CD4-positive, alpha-beta T cell treated with Interleukin-2 at 100 ng/mL for 4 hours (primary cell): ENCODE data around the gene CAMK2B.

Source experiments
- DNase-seq: peaks from one replicate; pipeline ENCODE4 v3.0.0-alpha.2; 2020; ENCODE audit warnings: low spot score

CAMK2B gene

DNA sequence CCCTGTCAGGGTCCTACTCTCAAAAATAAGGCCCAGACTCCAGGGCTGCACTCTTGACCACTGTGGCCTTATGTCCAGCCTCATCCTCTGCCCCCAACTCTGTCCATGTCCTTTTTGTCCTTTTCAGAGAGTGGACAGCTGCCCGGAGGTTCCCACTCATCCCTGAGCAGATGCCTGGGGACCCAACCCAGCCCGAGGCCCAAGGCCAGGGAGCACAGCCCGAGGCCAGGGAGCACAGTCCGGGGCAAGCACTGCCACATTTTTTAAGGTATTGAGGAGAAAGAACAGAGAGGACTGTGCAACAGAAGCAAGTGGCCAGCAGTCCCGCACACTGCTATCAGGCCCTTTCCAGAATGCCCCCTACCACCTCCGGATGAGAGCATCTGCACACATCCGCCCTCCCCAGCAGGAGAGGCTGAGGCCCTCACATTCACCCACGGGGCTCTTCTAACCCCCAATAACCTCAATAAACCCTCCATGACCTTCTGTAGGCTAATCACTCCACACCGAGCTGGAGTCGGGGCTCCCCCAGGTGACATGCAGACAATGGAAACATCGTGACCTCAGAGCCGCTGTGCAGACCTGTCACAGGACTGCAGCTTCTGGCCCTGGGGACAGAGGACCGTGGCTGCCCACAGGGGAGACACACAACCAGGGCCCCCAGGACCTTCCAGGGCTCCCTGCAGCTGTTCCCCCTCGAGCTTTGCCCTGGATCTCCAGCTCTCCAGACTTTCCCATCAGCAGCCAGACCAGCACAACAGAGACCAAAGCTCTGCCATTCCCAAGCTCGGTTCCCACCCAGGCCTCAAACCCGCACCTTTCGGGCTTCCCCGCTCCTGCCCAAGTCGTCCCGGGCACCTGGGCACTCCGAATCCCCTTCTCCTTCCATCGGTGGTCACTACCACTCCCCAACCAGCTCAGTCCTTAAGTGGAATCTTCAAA is 51.4 kb downstream of the CAMK2B start:
- DNase-seq = no peak

- DNase-seq = no peak
Observed at GRCh38 chr7:44272981-44273380, 52.4 kb downstream of the CAMK2B start.

DNA sequence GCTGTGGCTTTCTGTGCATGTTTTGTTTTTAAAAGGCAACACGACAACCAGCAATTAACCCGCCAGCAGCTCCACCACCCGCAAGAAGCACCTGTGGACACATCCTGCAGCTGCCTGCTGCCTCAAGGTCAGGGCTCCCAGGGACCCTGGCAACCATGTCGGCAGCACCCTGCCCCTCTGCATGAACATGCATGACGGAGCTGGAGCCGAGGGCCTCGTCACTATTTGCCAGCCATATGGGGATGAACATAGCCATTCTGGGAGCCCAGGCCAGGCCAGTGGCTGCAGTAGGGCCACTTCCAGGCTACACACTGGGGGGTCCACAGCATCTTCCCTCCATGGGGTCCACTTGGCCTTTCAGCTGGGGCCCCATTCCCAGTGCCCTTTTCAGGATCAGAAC is 52.9 kb downstream of the CAMK2B start:
- no peak for DNase-seq

GRCh38 chr7:44269943-44270493 is 55.4 kb downstream of the CAMK2B start:
- DNase-seq = no peak

GRCh38 chr7:44269417-44269816 is 56.0 kb downstream of the CAMK2B start:
- DNase-seq = no peak

GRCh38 chr7:44268671-44269070 is 56.7 kb downstream of the CAMK2B start:
- DNase-seq = no peak

DNA sequence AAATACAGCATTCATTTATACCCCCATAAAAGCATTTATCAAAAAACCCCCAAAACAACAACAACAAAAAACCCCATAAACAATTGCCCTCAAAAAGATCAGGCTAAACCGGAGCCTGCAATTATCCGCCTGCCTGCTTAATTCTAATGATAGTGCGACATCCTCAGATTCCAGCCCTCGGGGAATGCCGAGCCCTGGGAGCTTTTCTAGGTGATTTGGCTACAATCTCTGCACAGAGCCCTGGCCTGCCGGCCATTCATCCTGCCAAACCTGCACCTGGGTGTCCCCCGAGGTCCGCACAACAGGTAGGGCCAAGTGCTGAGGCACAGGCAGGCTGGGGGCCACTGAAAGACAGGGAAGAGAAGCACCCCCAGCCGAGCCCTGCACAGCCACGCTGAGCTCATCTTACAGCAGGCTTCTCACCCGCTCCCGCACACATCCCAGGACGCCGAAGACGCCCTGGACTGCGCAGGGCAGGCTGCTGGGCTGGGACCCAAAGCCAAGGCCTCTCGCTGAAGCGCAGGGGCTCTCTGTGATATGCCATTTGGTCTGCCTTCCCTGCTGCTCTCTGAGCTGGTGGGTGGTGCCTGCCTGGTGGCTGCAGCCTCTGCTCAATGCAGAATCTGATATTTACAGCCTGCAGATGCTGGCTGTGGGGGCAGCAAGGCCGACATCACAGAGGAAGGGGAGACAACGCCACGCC is 57.5 kb downstream of the CAMK2B start:
- no peak for DNase-seq

- DNase-seq = no peak
Observed at GRCh38 chr7:44267178-44267577, 58.2 kb downstream of the CAMK2B start.

GRCh38 chr7:44266526-44266925 is 58.9 kb downstream of the CAMK2B start:
- DNase-seq = no peak

GRCh38 chr7:44265728-44266127 is 59.7 kb downstream of the CAMK2B start:
- no peak for DNase-seq

DNA sequence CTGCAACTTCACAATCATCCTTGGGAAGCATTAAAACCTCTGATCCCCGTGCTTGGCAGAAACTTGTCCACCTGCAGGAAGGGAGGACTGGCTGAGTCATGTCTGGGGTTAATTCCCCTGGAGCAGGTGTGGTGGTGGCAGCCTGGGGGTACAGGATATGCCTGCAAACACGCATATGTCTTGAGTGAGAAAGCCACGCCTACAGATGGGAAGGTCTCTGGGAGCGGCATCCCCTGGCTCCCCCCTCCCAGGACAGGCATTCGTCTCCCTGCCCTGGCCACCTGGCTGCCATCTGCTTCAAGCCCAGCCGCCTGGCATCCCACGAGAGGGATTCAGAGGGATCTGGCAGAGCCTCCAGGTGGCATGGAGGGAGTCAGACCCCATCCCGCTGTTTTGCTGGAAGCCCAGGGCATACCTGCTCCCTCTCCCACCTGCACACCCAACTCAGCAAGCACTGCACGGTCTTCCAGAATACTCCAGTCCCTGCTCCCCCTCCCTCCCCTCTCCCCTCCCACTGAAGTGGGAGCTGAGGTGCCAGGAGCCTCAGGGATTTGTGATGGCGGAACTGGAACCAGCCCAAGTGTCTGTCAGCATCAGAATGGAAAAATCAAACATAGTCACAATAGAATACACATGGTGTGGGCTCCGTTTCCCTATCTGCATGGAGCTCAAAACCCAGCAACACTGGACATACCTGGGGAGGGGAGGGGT is 61.0 kb downstream of the CAMK2B start:
- no peak for DNase-seq

- no peak for DNase-seq
Observed at GRCh38 chr7:44263326-44264082, 61.9 kb downstream of the CAMK2B start.

- no peak for DNase-seq
Observed at GRCh38 chr7:44262031-44262430, 63.4 kb downstream of the CAMK2B start.

GRCh38 chr7:44261240-44261639 is 64.2 kb downstream of the CAMK2B start:
- no peak for DNase-seq

DNA sequence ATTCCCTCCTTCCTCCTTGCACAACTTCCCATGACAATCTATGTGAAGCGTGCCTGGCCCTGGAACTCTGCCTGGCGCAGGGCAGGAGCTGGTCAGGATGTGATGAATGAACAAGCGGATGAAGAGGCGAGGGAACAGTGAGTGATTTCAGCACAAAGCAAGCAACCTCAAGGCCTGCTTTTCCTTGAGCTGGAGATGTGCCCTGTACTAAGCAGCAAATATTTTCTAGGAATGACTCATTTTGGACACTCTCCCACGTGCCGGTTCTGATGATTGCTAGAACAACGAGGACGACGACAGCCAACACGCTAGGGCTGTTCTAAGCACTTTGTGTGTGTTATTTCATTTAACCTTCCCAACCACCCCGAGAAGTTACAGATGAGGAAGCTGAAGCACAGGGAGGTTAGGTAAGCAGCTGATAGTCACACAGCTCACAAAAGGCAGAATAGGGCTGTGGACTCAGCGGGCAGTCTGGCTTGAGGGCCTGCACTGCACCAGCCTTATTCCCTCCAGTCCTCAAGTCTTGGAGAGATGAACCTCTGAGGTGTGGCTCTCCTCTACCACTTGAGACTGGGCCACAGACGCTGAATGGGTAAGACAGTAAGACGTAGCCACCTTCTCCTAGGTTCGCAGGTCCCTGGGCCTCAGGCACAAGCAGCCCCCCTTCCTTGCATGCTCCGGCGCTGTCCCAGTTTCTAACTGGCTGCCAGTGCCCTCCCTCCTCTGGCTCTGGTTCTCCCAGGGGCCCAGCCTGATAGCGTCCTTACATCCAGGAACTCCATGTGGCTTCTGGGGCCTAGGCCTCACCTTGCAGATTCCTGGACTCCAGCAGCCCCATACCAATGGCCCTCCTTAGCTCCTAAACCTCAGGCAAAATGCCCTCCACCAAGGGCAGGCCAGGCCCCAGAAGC is 65.6 kb downstream of the CAMK2B start:
- no peak for DNase-seq

GRCh38 chr7:44258865-44259546 is 66.4 kb downstream of the CAMK2B start:
- no peak for DNase-seq

GRCh38 chr7:44258423-44258760 is 67.0 kb downstream of the CAMK2B start:
- no peak for DNase-seq

GRCh38 chr7:44257618-44258422 is 67.6 kb downstream of the CAMK2B start:
- DNase-seq = peak; percentile 75

GRCh38 chr7:44257213-44257612 is 68.2 kb downstream of the CAMK2B start:
- DNase-seq = no peak
